Measurements from ENCODE around the gene OLFM1. TPM values are rescaled to one million over a fixed set of nuclear protein-coding genes. Genes with fewer than 3 reads are reported as not detected.

Gene OLFM1
- total and polyA plus RNA-seq, 4 donors = 2.0 to 5.9 (median 4.4) TPM

DNA sequence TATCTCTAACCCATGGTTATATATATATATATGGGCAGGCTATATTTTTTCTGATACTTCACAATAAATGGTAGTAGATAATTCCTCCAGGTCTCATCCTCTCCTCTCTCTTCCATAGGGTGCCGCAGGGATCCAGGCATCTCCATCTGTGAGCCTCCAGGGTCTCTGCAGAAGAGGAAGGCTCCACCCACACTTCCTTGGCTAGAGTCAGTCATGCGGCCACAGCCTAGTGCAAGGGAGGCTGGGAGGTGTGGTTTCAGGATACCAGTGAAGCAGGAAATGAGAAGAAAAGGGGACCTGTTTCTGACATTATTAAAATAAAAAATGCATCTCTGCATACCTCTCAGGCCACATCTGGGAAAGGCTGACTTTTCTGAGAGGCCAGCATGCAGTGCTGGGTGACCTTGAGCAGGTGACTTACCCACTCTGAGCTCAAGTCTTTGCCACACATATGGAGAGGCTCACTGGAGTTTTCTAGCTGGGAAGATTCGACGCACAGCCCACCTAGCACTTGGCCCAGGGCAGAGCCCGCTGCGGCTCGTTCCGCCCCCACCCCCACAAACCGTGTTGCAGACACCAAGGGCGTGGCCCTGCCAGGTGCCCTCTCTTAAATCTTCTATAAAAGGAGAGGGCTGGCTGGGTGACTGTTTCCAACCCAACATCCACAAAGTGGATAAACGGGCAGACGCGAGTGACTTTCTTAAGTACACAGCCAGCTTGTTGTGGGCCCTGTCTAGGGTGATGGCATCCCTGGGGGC is 47.9 kb downstream of the OLFM1 start:
- no peak for DNase-seq (ENCODE audit: low spot score)
- TF ChIP-seq TAF1 (conservative IDR thresholded peaks at IDR 0.05) (no peak), ATF3 (IDR thresholded peaks at IDR 0.05) (no peak), EGR1 (IDR thresholded peaks at IDR 0.05; ENCODE audit: low read depth in 2 of 2) (no peak), RXRA (IDR thresholded peaks at IDR 0.05) (no peak), JUND (IDR thresholded peaks at IDR 0.05) (no peak), SP1 (IDR thresholded peaks at IDR 0.05) (no peak), NR2F2 (IDR thresholded peaks at IDR 0.05) (no peak), HNF4A (conservative IDR thresholded peaks at IDR 0.05) (no peak), YY1 (IDR thresholded peaks at IDR 0.05) (no peak), MAX (IDR thresholded peaks at IDR 0.05) (no peak), GABPA (IDR thresholded peaks at IDR 0.05 in 1 of 2, conservative IDR thresholded peaks at IDR 0.05 in 1 of 2) (no peak), REST (IDR thresholded peaks at IDR 0.05) (no peak), FOXA2 (IDR thresholded peaks at IDR 0.05) (no peak)
- TF ChIP-seq, protein P1, sequence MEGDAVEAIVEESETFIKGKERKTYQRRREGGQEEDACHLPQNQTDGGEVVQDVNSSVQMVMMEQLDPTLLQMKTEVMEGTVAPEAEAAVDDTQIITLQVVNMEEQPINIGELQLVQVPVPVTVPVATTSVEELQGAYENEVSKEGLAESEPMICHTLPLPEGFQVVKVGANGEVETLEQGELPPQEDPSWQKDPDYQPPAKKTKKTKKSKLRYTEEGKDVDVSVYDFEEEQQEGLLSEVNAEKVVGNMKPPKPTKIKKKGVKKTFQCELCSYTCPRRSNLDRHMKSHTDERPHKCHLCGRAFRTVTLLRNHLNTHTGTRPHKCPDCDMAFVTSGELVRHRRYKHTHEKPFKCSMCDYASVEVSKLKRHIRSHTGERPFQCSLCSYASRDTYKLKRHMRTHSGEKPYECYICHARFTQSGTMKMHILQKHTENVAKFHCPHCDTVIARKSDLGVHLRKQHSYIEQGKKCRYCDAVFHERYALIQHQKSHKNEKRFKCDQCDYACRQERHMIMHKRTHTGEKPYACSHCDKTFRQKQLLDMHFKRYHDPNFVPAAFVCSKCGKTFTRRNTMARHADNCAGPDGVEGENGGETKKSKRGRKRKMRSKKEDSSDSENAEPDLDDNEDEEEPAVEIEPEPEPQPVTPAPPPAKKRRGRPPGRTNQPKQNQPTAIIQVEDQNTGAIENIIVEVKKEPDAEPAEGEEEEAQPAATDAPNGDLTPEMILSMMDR (IDR thresholded peaks at IDR 0.05; ENCODE audit: low read depth, low read length, missing input control) = no peak
- TF ChIP-seq, protein P2, sequence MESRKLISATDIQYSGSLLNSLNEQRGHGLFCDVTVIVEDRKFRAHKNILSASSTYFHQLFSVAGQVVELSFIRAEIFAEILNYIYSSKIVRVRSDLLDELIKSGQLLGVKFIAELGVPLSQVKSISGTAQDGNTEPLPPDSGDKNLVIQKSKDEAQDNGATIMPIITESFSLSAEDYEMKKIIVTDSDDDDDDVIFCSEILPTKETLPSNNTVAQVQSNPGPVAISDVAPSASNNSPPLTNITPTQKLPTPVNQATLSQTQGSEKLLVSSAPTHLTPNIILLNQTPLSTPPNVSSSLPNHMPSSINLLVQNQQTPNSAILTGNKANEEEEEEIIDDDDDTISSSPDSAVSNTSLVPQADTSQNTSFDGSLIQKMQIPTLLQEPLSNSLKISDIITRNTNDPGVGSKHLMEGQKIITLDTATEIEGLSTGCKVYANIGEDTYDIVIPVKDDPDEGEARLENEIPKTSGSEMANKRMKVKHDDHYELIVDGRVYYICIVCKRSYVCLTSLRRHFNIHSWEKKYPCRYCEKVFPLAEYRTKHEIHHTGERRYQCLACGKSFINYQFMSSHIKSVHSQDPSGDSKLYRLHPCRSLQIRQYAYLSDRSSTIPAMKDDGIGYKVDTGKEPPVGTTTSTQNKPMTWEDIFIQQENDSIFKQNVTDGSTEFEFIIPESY (IDR thresholded peaks at IDR 0.05) = no peak
- no peak overlapping the region for H3K4me3 ChIP-seq (ENCODE audit: low read depth in 1 of 3, low read length in 3 of 3)
- no peak overlapping the region for H3K9ac ChIP-seq (ENCODE audit: low read depth in 1 of 2, low read length in 2 of 2)
- no peaks in the 10 kb centered on the region for H3K36me3 ChIP-seq (ENCODE audit: control insufficient read depth in 4 of 4, insufficient read depth in 3 of 4, low read depth in 1 of 4, low read length in 3 of 4)
- H3K27ac ChIP-seq (ENCODE audit: low read depth in 1 of 2, low read length in 2 of 2) = no peak overlapping the region
- H3K9me3 ChIP-seq (ENCODE audit: control insufficient read depth in 4 of 4, low read length in 3 of 4) = peaks cover 0 to 4% (median under 1%) of the 10 kb centered on the region in 4 donors
- WGBS = 87% methylated on average over 13 of the region's 13 CpGs
- peaks cover 0 to 3% (median 0%) of the 10 kb centered on the region in 4 donors for H3K27me3 ChIP-seq (ENCODE audit: control insufficient read depth in 4 of 4, insufficient read depth in 4 of 4, low read length in 3 of 4)
- H3K4me1 ChIP-seq (ENCODE audit: control insufficient read depth in 4 of 4, insufficient read depth in 4 of 4, low read length in 3 of 4) = peaks cover 0 to 6% (median 3%) of the 10 kb centered on the region in 4 donors

Measured in liver (tissue), 9 donors.